ENCODE results near the gene DMC1. TPM values are rescaled to one million over a fixed set of nuclear protein-coding genes. Genes with fewer than 3 reads are reported as not detected.
"Not testable (repeated sequence)": the region's sequence is repeated elsewhere in the genome, so short reads cannot be mapped to it uniquely, and the experiment has no call there.

DMC1 gene
- polyA plus RNA-seq, 3 donors, result 3.5 to 6.4 (median 4.1) TPM

- DNase-seq, result no peak
Observed at GRCh38 chr22:38471237-38471636, 98.7 kb downstream of the DMC1 start.

- not testable (repeated sequence) for DNase-seq
Observed at GRCh38 chr22:38470179-38470578, 99.8 kb downstream of the DMC1 start.

- no peak for DNase-seq
Observed at GRCh38 chr22:38469306-38469781, 100.6 kb downstream of the DMC1 start.

Other genes with a start within 250 kb of the DMC1 start
- gene KCNJ4, start 115.0 kb downstream of the DMC1 start, polyA plus RNA-seq (ENCODE audit: insufficient read length in 3 of 3), result under 1 TPM; 0.24 to 0.33 (median 0.31) TPM
- gene KDELR3, start 102.1 kb downstream of the DMC1 start, polyA plus RNA-seq (ENCODE audit: insufficient read length in 3 of 3), result 10 to 100 TPM in 2 of 3 donors, 1 to 10 TPM in 1; 8.5 to 10.4 (median 10.1) TPM
- gene DDX17, start 63.9 kb downstream of the DMC1 start, polyA plus RNA-seq (ENCODE audit: insufficient read length in 3 of 3), result 1,000 to 10,000 TPM in 2 of 3 donors, 100 to 1,000 TPM in 1; 760 to 1,207 (median 1,072) TPM
- 10 to 100 TPM in 2 of 3 donors, 1 to 10 TPM in 1; 5.2 to 12.4 (median 10.7) TPM for gene FAM227A, start 86.2 kb upstream of the DMC1 start, polyA plus RNA-seq (ENCODE audit: insufficient read length in 3 of 3)
- 10 to 100 TPM; 59.7 to 62.5 (median 61.9) TPM for gene CBY1, start 86.5 kb upstream of the DMC1 start, polyA plus RNA-seq (ENCODE audit: insufficient read length in 3 of 3)
- 100 to 1,000 TPM in 1 of 3 donors, 10 to 100 TPM in 2; 81.7 to 106 (median 95.8) TPM for gene TOMM22, start 111.8 kb upstream of the DMC1 start, polyA plus RNA-seq (ENCODE audit: insufficient read length in 3 of 3)
- 10 to 100 TPM; 39.4 to 41.7 (median 41.1) TPM for gene JOSD1, start 130.8 kb upstream of the DMC1 start, polyA plus RNA-seq (ENCODE audit: insufficient read length in 3 of 3)
- gene GTPBP1, start 135.8 kb upstream of the DMC1 start, polyA plus RNA-seq (ENCODE audit: insufficient read length in 3 of 3), result 10 to 100 TPM; 42.3 to 64.1 (median 56.7) TPM
- gene SUN2, start 185.8 kb upstream of the DMC1 start, polyA plus RNA-seq (ENCODE audit: insufficient read length in 3 of 3), result 10 to 100 TPM; 62.8 to 89.9 (median 65.6) TPM
- gene DNAL4, start 224.0 kb upstream of the DMC1 start, polyA plus RNA-seq (ENCODE audit: insufficient read length in 3 of 3), result 10 to 100 TPM; 39.3 to 43.6 (median 40.4) TPM

All from renal pelvis (tissue), 4 donors.